OCI-LY1 (cell line): ENCODE data around the gene KRT5.

Experiments used
- EZH2 ChIP-seq: fragments of 200-600 bp; sonication (generic), shearing (Covaris generic); IDR thresholded peaks from 2 replicates; pipeline ENCODE4 v1.8.0; 2017; ENCODE audit warnings: borderline replicate concordance, mixed run types, mild to moderate bottlenecking, antibody characterized with exemption, low read length, moderate library complexity, mixed read lengths
- TF ChIP-seq, protein P1 (sequence below): fragments of 200-600 bp; sonication (generic), shearing (Covaris generic); IDR thresholded peaks from 2 replicates; pipeline ENCODE4 v1.5.1; 2017; ENCODE audit warnings: mild to moderate bottlenecking, antibody characterized with exemption, low read length, moderate library complexity, mixed read lengths

DNA sequence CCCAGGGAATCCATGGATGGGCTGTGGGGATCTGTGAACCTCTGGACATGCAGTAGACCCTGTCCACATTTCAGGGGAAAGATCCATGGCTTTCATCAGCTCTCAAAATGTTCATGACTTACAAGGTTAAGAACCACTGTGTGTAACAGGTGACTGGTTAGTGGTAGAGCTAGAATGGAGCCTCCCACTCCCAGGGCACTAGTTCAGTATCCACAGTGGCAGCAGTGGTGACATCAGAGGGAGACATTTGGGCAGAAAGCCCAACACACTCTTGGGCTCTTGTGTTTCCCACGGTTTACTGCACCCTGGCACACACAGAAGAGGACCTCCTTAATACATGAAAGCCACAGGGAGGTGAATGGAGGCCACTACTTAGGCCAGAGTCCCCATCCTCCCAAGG is 44.4 kb upstream of the KRT5 start:
- TF ChIP-seq, protein P1, sequence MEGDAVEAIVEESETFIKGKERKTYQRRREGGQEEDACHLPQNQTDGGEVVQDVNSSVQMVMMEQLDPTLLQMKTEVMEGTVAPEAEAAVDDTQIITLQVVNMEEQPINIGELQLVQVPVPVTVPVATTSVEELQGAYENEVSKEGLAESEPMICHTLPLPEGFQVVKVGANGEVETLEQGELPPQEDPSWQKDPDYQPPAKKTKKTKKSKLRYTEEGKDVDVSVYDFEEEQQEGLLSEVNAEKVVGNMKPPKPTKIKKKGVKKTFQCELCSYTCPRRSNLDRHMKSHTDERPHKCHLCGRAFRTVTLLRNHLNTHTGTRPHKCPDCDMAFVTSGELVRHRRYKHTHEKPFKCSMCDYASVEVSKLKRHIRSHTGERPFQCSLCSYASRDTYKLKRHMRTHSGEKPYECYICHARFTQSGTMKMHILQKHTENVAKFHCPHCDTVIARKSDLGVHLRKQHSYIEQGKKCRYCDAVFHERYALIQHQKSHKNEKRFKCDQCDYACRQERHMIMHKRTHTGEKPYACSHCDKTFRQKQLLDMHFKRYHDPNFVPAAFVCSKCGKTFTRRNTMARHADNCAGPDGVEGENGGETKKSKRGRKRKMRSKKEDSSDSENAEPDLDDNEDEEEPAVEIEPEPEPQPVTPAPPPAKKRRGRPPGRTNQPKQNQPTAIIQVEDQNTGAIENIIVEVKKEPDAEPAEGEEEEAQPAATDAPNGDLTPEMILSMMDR = no peak
- TF ChIP-seq EZH2 = no peak
